ENCODE results near the gene GNA12.

The GNA12 gene

GRCh38 chr7:2760098-2760889 is 83.8 kb downstream of the GNA12 start:
- no peaks in the 10 kb centered on the region for H3K27me3 ChIP-seq (ENCODE audit: control insufficient read depth, low read length)
- H4K20me1 ChIP-seq (ENCODE audit: control insufficient read depth, insufficient read depth, low read depth, low read length): no peaks in the 10 kb centered on the region
- no peak overlapping the region for H3K4me3 ChIP-seq (ENCODE audit: low read length)
- H3K79me2 ChIP-seq (ENCODE audit: control insufficient read depth, low read length): no peaks in the 10 kb centered on the region
- no peaks in the 10 kb centered on the region for H3K9me2 ChIP-seq (replicated peaks; ENCODE audit: control insufficient read depth, low read length)
- no peak overlapping the region for H3K4me2 ChIP-seq (ENCODE audit: low read length)
- H3K9me3 ChIP-seq (ENCODE audit: control insufficient read depth, insufficient read depth, low read length): no peaks in the 10 kb centered on the region
- no peaks in the 10 kb centered on the region for H3F3A ChIP-seq (ENCODE audit: control insufficient read depth, insufficient read depth)
- H3K4me1 ChIP-seq (ENCODE audit: control insufficient read depth, low read length): peaks cover 5% of the 10 kb centered on the region
- TF ChIP-seq CTCF (IDR thresholded peaks at IDR 0.05; ENCODE audit: low read depth, low read length, poor library complexity, severe bottlenecking): peak; percentile 38
- no peak for TF ChIP-seq EZH2phosphoT487 (IDR thresholded peaks at IDR 0.05; ENCODE audit: borderline replicate concordance, low read length)
- H3K36me3 ChIP-seq (ENCODE audit: control insufficient read depth, low read length): no peaks in the 10 kb centered on the region
- H3K27ac ChIP-seq (ENCODE audit: low read depth, low read length): no peak overlapping the region

- H4K20me1 ChIP-seq (ENCODE audit: control insufficient read depth, insufficient read depth, low read depth, low read length): no peaks in the 10 kb centered on the region
- no peaks in the 10 kb centered on the region for H3K36me3 ChIP-seq (ENCODE audit: control insufficient read depth, low read length)
- no peaks in the 10 kb centered on the region for H3K9me2 ChIP-seq (replicated peaks; ENCODE audit: control insufficient read depth, low read length)
- no peak overlapping the region for H3K27ac ChIP-seq (ENCODE audit: low read depth, low read length)
- H3K79me2 ChIP-seq (ENCODE audit: control insufficient read depth, low read length): no peaks in the 10 kb centered on the region
- no peak overlapping the region for H3K4me2 ChIP-seq (ENCODE audit: low read length)
- TF ChIP-seq CTCF (IDR thresholded peaks at IDR 0.05; ENCODE audit: low read depth, low read length, poor library complexity, severe bottlenecking): no peak
- TF ChIP-seq EZH2phosphoT487 (IDR thresholded peaks at IDR 0.05; ENCODE audit: borderline replicate concordance, low read length): no peak
- H3F3A ChIP-seq (ENCODE audit: control insufficient read depth, insufficient read depth): no peaks in the 10 kb centered on the region
- no peak overlapping the region for H3K4me3 ChIP-seq (ENCODE audit: low read length)
- no peaks in the 10 kb centered on the region for H3K27me3 ChIP-seq (ENCODE audit: control insufficient read depth, low read length)
- no peaks in the 10 kb centered on the region for H3K9me3 ChIP-seq (ENCODE audit: control insufficient read depth, insufficient read depth, low read length)
- H3K4me1 ChIP-seq (ENCODE audit: control insufficient read depth, low read length): peaks cover 5% of the 10 kb centered on the region
Measured at GRCh38 chr7:2759736-2760097, 84.4 kb downstream of the GNA12 start.

GRCh38 chr7:2758673-2759616 is 85.2 kb downstream of the GNA12 start:
- TF ChIP-seq CTCF (IDR thresholded peaks at IDR 0.05; ENCODE audit: low read depth, low read length, poor library complexity, severe bottlenecking) (no peak), EZH2phosphoT487 (IDR thresholded peaks at IDR 0.05; ENCODE audit: borderline replicate concordance, low read length) (no peak)
- no peaks in the 10 kb centered on the region for H3K9me3 ChIP-seq (ENCODE audit: control insufficient read depth, insufficient read depth, low read length)
- H3K4me2 ChIP-seq (ENCODE audit: low read length): no peak overlapping the region
- no peaks in the 10 kb centered on the region for H3K27me3 ChIP-seq (ENCODE audit: control insufficient read depth, low read length)
- no peaks in the 10 kb centered on the region for H3K36me3 ChIP-seq (ENCODE audit: control insufficient read depth, low read length)
- H3K4me1 ChIP-seq (ENCODE audit: control insufficient read depth, low read length): peaks cover 5% of the 10 kb centered on the region
- no peaks in the 10 kb centered on the region for H3F3A ChIP-seq (ENCODE audit: control insufficient read depth, insufficient read depth)
- H3K9me2 ChIP-seq (replicated peaks; ENCODE audit: control insufficient read depth, low read length): no peaks in the 10 kb centered on the region
- H3K79me2 ChIP-seq (ENCODE audit: control insufficient read depth, low read length): no peaks in the 10 kb centered on the region
- no peak overlapping the region for H3K4me3 ChIP-seq (ENCODE audit: low read length)
- H4K20me1 ChIP-seq (ENCODE audit: control insufficient read depth, insufficient read depth, low read depth, low read length): no peaks in the 10 kb centered on the region
- H3K27ac ChIP-seq (ENCODE audit: low read depth, low read length): no peak overlapping the region
